NCI-H2171 treated with DMSO at 0.1 percent for 48 hours (cell line): ENCODE data around the gene ZBED2.

Experiments
- DNase-seq: peaks from one replicate; lab custom pipeline; 2025; lab: John Stamatoyannopoulos, UW

Gene ZBED2

DNA sequence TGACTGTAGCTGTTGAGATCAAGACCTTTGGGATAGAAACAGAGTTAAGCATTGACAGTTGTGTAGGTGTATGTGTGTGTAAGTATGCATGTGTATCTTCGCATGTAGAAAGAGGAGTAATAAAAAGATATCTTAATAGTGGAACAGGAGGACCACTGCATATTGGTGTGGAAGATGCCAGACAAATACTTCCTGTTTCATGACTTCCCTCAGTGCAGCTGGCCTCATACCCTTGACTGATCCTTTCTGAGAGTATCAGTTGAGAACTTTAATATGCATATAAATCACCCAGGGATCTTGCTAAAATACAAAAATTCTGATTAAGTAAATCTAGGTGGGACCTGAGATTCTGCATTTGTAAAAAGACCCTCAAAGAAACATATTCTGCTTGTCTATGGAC is 8.5 kb upstream of the ZBED2 start:
- DNase-seq: no peak

DNA sequence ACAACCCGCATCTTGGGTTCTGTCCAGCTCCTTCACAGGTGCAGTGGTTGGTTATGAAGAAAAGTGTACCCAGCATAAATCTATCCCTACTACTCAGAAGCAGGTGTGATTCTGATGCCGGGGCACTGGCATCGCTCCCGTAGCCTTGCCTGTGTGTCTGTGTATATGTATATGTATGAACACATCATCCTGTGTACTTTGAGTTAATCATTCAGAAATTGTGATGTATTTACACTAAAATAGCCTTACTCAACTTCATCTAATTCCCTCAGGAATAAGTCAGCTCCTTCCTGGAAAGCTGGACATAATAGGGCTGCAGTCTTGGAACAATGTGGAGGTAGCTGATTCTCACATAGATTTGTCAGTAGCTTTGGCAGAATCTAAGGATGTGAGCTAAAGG is 6.7 kb upstream of the ZBED2 start:
- no peak for DNase-seq

DNA sequence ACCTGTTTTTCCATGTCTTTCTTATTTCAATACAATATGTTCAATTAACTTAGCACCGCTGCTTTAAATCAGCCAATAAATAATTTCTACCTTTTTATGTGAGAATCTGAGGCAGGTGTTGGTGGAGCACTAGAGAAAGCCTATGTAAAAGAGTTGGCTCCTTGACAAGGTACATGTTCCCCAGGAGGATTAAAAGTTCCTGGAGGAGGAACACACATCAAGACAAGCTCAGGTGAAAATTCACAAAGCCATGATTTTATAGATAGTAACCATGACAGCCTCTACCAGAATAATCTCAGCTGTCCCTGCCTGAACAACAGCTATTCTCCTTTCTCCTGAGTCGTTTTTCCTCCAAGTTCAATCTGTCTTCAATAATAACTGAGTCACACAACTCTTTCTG is 3.4 kb upstream of the ZBED2 start:
- DNase-seq: peak; percentile 41

DNA sequence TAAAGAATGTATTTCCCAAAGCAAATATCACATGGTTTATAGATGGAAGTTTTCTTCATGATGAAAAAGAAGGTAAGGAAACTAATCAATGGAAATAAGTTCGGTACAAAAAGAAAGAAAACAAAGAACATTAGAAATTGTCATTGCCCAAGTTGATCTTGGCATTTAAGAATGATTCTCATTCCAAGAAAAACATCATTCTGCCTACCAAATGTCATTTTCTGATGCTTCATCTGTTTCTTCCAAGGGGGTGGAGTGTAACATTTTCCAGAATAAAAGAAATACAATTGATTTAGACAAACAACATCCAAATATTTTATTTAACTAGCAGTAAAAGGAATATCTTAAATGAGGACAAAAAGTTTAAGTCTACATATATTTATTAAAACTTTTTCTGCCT is 3.0 kb upstream of the ZBED2 start:
- DNase-seq: no peak

DNA sequence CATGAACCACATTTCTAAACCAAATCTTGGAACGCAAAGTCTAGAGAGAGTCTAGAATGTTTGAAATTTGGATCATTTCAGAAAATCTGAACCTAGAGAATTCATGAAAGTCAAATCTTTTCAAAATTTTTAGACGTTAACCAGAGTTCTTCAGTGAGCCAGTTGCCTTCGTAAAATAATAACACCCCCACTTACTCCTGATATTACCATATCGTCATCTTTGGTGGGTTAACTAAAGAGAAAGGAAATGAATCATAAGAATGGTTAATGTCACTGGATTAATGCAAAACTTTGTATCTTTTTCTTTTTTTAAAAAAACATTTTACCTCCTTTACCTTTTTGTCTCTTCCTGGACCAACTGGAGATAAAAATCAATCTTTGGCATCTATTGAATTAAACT is 1.2 kb upstream of the ZBED2 start:
- no peak for DNase-seq

DNA sequence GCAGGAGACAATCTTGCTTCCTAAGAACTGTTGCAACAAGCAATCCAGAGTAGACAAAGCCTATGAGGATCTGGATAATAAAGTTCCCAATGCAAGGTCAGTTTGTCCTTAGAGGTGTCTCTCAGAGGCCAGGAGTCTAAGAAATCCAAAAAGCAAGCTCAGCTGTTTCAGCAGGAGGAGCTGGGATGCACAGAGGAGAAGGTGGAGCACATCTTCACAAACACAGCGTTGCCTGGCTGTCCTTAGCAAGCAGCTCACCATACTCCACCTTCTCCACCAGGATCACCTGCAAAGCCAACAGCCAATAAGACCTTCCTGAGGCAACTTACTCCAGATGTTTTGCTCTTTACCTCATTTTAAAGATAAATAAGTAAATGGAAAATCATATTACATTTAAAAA is 365 bp downstream of the ZBED2 start:
- no peak for DNase-seq

DNA sequence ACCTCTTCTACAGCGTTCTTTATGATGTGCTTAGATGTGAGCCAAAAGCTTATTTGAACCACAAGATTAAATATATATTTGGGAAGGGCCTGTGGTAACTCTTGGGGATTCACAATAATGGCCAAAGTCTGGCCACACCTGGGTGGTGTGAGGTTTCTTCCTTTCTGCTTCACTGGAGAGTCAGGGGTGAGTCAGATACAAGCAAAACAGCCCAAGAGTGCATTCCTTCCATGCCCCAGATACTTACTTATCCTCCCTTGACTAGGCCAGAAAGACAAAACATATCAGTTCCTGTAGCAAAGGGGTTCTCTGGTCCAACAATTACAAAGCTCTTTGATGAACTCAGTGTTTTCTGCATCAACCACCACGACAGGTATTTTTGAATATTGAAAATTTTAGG is 941 bp downstream of the ZBED2 start:
- DNase-seq: no peak

DNA sequence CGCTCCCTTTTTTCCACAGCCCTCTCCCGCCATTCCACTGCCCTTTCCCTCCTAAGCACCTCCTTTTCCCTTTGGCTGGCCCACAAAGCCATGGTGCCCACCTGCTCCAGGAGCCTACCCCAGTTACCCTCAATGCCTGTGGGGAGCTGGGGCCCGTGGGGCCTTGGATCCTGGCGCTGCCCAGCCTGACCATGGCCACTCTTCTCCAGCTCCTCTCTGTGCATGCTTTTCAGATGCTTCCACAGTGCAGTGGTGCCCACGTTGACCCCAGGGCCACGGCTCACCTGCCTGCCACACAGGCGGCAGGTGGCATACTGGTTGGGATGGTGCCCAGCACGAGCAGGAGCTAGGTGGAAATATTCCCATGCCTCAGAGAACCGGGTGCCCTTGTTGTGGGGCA is 1.5 kb downstream of the ZBED2 start:
- no peak for DNase-seq

DNA sequence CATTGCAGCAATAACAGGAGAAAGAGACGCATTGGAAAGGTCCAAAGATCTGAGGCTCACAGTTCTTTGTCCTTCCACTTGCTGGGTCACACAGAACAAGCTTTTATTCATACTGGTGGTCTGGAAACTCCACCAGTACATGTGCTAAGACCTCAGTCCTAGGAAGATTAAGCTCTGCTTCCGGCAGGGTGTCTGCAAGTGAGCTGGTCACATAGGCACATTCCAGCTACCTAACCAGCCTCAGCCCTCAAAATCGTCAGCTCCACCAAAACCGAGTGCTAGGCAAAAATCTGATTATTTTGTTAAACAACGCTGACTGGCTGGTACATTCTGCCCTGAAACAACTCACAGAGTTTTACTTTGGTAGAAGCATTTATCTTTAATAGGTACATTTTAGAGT is 2.2 kb downstream of the ZBED2 start:
- DNase-seq: no peak

DNA sequence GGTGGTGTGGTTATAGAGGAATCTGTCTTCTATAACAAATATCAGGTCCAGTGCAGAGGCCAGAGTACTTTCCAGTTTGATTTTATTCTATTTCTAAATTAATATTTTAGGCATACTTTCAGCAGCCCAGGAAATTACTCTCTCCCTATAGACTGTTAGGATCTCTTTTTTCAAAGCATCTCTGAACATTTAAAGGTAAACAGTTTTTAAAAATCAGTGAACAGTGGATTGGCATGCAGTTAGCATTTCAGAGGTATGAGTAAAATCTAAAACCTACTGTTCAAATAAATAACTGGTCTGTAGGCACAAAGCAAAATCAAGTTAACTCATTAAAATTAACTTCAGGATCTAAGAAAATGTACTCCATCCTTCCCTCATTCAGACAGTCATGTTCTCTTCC is 3.0 kb downstream of the ZBED2 start:
- DNase-seq: no peak

DNA sequence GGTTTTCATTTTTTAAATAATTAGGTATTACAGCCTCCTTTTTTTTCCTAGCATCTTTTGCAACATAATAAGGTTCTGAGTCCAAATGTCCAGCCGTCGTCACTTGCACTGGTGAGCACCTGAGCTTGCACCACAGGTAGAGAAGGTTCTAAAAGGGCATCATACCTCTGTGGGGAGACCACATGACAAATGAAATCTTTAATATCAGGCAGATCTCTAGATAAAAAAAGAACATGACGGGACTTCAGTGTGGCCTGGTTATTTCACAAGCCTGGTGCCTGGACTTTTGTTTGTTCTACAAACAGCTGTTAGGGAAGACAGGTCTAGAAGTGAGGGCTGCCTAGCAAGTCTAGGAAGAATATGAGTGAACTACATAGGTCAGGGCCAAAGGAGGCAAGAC is 3.6 kb downstream of the ZBED2 start:
- no peak for DNase-seq

DNA sequence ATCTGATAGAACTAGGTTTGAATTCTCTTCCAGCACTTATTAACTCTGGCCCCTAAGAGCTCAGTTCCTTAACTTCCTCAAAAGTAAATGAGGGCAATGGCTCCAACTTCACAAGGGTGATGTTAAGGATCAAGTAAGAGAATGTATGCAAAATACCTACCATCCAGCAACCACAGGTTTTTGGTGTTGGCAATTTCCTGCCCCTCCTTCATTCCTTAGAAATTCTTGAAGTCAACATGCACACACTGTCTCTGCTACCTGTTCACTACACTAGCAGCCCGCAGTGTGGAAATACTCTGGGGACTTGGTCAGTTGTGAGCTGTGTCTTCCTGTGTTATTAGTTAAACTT is 5.0 kb downstream of the ZBED2 start:
- no peak for DNase-seq

DNA sequence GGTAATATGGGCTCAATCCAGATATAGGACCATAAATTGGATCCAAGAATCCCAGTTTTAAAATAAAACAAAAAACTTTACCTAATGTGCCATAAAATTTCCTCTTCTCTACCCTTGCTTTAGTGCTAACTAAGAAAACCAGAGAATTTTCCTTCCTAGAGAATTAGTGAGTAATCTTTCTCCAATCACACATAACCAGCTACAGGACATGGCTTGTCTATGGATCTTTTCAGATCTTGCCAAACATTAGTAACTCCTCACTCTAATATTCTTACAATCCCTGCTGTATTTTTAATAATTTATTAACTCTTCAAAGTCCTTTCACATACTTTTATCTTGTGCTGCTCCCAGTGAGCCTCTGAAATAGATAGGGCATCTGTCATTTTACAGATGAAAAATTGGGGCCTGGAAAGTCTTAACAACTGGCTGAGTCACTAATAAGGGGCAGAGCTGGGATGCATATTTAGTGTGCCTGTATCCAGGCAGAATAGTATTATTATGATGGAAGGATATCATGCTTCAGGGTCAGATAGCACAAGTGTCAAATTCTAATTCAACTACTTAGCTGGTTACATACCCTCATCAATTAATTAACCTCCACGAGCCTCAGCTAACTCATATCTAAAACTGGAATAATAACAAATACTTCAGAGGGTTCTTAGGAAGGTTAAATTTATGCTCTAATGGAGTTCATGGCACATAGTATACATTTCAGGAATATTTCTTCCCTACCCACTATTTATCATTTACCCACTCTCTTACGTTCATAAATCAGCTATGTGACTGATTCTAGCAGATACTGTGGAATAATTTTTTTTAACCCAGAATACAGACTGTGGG is 5.6 kb downstream of the ZBED2 start:
- DNase-seq: no peak

DNA sequence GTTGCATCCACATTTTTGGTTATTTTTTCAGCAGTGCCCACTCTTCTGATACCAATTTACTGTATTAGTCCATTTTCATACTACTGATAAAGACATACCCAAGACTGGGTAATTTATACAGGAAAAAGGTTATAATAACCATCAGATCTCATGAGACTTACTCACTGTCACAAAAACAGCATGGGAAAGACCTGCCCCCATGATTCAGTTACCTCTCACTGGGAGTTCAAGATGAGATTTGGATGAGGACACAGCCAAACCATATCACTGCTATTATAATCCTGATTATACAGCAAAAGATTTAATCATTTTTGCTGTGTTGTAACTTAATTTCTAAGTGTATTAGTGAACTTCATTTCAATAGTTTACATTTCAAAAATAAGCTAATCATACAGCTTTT is 6.6 kb downstream of the ZBED2 start:
- no peak for DNase-seq

DNA sequence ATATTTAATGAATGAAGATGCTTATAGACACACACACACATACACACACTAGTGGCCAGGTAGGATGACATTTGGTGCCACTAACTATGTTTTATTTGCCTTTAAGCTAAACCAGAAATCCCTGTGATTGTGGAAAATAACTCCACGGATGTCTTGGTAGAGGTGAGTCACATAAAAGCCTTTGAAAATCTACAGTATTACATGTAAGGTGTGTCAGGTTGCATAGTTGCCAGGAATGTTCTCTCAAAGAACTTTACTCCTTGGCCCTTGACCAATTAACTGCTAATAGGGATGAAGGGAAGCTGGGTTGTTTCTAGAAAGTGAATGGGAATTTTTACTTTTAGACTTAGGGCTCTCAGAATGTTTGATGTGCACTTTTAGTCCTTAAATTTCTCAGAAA is 9.9 kb downstream of the ZBED2 start:
- DNase-seq: no peak

DNA sequence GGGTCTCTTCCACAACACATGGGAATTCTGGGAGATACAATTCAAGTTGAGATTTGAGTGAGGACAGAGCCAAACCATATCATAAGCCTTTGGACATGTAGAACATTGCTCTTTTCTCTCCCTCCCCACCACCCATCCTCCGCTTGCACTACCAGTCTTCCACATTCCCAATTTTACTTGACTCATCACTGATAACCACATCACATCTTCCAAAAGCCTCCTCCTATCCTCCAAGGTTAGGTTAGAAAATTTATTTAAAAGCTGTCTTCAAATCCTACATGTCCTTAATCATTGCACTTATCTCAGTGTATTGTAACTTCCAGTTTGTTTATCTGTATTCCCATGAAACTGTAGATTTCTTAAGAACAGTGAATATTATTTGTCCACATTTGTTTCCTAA is 10.4 kb downstream of the ZBED2 start:
- DNase-seq: no peak

DNA sequence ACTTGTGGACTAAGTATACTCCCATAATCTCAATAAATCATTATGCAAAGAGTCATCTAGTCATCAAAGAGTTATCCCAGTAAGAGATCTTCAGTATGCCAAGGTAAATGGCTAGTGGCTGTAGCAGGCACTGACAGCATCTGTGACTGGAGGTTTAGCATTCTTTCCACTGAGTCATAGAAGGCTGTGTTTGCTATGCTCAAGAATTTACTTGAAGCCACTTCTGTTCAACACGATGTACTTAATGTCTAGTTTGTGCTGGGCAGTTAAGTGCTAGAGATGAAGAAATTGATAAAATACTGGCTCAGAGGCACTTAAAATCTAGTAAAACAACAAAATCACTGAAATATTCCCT is 13.0 kb downstream of the ZBED2 start:
- no peak for DNase-seq

DNA sequence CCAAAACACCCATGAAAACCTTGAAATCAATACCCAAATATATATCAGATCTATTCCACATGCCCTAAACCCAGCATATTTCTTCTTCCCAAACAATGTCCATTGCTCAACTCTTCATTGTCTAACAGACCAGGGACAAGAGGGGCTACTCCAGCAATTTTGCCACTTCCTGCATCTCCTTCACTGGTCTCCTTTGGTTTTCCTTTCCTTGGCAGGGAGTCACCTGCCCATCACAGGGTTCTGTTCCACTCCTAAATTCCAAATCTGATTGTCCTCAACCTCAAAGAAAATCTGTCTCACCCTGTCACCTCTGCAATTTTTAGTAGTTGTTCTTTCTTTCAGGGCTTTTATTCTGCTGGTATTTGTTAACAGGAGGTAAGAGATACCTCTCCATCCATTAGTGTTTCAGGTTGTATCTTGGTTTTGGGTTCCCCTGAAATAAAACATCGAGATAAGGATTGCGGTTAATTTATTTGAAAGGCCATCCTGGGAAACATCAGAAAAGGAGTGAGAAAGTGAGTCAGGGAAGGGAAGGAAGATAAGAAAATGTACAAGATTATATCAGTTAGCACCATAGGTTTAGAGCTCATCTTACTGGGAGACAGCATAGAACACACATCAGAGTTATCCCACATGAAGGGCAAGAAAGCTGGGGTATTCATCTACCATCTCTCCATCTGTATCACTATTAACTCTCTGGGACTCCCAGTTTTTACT is 13.6 kb downstream of the ZBED2 start:
- no peak for DNase-seq

DNA sequence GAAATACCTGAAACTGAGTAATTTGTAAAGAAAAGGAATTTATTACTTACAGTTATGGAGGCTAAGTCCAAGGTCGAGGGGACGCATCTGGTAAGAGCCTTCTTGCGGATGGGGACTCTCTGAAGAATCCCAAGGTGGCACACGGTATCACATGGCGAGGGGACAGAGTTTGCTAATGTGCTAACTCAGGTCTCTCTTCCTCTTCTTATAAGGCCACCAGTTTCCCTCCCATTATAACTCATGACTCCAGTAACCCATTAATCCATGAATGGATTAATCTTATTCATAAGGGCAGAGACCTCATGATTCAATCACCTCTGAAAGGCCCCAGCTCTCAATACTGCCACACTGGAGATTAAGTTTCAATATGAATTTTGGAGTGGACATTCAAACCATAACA is 15.7 kb downstream of the ZBED2 start:
- DNase-seq: no peak

DNA sequence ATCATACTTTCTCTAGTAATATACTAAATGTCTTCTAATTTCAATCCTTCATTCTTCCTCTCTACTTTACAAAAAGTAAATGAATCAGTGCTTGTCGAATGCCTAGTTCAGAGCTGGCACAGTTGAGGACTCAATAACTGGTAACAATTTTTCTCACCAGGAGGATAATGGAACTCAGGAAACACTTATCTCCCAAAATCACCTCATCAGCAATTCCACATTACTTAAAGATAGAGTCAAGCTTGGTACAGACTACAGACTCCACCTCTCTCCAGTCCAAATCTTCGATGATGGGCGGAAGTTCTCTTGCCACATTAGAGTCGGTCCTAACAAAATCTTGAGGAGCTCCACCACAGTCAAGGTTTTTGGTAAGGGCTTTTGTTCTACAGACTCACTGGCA is 16.3 kb downstream of the ZBED2 start:
- DNase-seq: no peak

DNA sequence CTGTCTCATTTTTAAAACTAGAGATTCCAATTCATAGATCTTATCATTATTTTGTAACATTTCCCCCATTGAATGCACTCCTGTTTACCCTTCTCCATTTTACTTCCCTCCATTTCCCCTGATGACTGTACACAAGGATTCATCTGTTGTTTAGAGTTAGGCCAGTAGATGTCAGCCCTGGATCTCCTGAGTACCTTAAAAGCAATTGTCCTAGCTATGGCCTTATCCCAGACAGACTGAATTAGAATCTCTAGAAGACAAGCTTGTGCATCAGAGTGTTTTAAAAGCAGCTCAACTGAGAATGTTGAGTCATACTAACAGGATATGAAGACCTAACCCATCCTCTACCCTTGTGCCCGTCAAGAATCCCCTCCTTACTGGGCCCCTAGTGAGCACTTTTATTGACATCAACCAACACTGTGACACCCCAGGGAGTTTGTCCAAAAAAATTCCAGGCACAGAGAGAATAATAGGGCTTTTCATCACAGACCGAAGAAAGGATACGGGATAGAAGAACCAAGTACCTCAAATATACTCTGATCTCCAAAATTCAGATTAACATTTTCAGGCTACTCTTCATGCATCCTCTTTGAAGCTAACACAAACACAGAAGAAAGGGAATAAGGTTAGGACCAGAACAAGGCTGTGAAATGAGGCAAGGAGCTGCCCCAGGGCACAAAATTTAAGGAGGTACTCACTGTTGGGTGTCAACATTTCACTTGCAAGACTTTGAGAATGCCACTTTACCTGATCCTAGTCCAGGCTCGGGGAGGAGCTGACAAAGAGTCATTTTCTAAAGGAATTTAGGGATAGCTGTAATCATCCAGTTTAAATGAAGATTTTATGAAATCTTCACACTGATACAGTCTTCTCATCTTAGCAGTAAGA is 17.1 kb downstream of the ZBED2 start:
- peak; percentile 24 for DNase-seq

DNA sequence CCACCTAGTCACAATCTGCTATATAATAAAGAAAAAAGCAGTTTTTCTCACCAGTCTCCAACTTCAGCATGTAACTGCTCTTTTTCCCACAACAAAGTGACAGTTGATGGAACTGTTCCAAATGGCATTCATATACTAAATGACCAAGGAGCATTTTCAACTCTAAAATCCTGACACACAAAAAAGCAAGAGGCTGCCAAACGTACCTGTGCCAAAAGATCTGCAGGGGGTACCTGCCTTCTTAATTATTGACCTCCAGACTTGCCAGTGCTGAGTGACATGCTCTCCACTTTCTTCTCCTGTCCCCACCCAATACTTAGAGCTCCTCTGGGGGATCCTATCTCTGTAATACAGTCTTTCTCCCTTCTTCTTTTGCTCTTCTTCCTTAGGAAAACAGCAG is 18.0 kb downstream of the ZBED2 start:
- DNase-seq: no peak

DNA sequence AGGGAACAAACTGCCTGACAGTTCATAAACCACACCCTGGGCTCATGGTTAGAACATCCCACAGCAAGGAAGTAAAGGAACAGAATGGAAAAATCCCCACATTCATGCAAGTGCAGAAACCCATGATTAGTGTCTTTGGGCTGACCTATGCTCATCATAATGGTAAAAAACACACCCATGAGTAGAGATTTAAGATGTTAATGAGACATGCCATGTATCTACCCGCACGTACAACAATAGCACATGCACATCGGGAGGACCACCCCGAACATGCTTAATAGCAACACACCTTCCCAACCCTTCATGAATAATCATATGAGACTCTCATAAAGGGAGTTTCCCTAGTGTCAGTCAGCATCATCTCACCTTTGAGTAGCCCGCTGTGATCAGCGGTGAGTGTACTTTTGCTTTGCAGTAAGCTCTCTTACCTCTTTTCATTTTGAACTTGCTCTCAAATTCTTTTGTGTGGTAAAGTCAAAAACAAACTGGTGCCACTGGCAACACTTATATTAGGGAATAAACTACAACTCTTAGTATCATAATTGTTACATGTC is 23.2 kb downstream of the ZBED2 start:
- no peak for DNase-seq
